Fibroblast of pulmonary artery (primary cell): ENCODE results near the gene UFM1.

Source experiments
- DNase-seq: peaks from one replicate; pipeline ENCODE4 v3.0.0-alpha.2; 2010; ENCODE audit warnings: low read depth
- H3K4me3 ChIP-seq: replicated peaks from 2 replicates; pipeline ENCODE4 v1.5.1; 2011; ENCODE audit warnings: low read depth, mild to moderate bottlenecking, control low read depth, low read length, moderate library complexity
- CTCF ChIP-seq: IDR thresholded peaks from 2 replicates; pipeline ENCODE4 v1.5.1; 2011; ENCODE audit warnings: mild to moderate bottlenecking, control low read depth, low read length, inconsistent platforms; ENCODE audit errors: missing control alignments

The UFM1 gene

GRCh38 chr13:38321654-38322053 lies 28.0 kb upstream of the UFM1 start:
- H3K4me3 ChIP-seq: no peak overlapping the region
- no peak for TF ChIP-seq CTCF
- no peak for DNase-seq

GRCh38 chr13:38325426-38325825 lies 24.2 kb upstream of the UFM1 start:
- H3K4me3 ChIP-seq: no peak overlapping the region
- no peak for TF ChIP-seq CTCF
- no peak for DNase-seq

GRCh38 chr13:38328699-38329098 lies 21.0 kb upstream of the UFM1 start:
- no peak for DNase-seq
- no peak overlapping the region for H3K4me3 ChIP-seq
- no peak for TF ChIP-seq CTCF

GRCh38 chr13:38334845-38335244 lies 14.8 kb upstream of the UFM1 start:
- TF ChIP-seq CTCF: no peak
- no peak for DNase-seq
- H3K4me3 ChIP-seq: no peak overlapping the region

GRCh38 chr13:38338089-38338488 lies 11.6 kb upstream of the UFM1 start:
- no peak for DNase-seq
- no peak for TF ChIP-seq CTCF
- H3K4me3 ChIP-seq: no peak overlapping the region

GRCh38 chr13:38340624-38341023 lies 9.0 kb upstream of the UFM1 start:
- no peak overlapping the region for H3K4me3 ChIP-seq
- DNase-seq: no peak
- TF ChIP-seq CTCF: no peak

- H3K4me3 ChIP-seq: no peak overlapping the region
- TF ChIP-seq CTCF: no peak
- no peak for DNase-seq
These were observed 8.4 kb upstream of the UFM1 start for GRCh38 chr13:38341149-38341692.
